GM18951 (cell line): Measurements from ENCODE around the gene FZD1.
"Not testable (repeated sequence)": the region's sequence is repeated elsewhere in the genome, so short reads cannot be mapped to it uniquely, and the experiment has no call there.

Experiments used
- POLR2A ChIP-seq: IDR thresholded peaks from 4 replicates; pipeline ENCODE4 v1.6.1; 2011; ENCODE audit warnings: mild to moderate bottlenecking; ENCODE audit not compliant: insufficient read length, insufficient read depth; ENCODE audit errors: extremely low read depth
- in situ Hi-C: fragments of 300-500 bp; cut with MboI; formaldehyde crosslinking; loops from one replicate; pipeline ENCODE4 v1.12.0; 2022; ENCODE audit warnings: low sequenced_read_pairs, mixed read lengths, inconsistent platforms; ENCODE audit not compliant: unreplicated experiment

Gene FZD1

GRCh38 chr7:91294639-91295220, 30.5 kb downstream of the FZD1 start:
- in situ Hi-C loops: no loop called here
- no peak for TF ChIP-seq POLR2A

DNA sequence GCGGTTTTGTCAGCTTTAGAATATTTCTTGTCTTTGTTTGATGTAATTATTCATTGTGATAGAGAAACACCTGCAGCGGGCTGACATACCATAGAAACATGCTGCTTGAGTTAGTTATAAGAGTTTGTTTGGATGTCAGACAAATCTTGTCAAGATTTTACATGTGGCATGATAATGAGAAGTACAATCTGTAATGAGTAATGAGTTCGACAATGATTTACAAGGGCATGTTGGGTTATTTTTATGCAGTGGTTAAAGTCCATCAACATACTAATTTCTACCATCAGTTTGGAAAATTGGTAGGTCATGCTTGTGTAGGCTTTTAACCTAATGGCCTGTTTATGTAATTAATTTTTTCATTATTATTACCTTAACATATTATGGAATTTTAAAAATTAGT, 31.3 kb downstream of the FZD1 start:
- in situ Hi-C loops: no loop called here
- TF ChIP-seq POLR2A: no peak

- in situ Hi-C loops: no loop called here
- no peak for TF ChIP-seq POLR2A
Measured at GRCh38 chr7:91297939-91298338, 33.7 kb downstream of the FZD1 start.

DNA sequence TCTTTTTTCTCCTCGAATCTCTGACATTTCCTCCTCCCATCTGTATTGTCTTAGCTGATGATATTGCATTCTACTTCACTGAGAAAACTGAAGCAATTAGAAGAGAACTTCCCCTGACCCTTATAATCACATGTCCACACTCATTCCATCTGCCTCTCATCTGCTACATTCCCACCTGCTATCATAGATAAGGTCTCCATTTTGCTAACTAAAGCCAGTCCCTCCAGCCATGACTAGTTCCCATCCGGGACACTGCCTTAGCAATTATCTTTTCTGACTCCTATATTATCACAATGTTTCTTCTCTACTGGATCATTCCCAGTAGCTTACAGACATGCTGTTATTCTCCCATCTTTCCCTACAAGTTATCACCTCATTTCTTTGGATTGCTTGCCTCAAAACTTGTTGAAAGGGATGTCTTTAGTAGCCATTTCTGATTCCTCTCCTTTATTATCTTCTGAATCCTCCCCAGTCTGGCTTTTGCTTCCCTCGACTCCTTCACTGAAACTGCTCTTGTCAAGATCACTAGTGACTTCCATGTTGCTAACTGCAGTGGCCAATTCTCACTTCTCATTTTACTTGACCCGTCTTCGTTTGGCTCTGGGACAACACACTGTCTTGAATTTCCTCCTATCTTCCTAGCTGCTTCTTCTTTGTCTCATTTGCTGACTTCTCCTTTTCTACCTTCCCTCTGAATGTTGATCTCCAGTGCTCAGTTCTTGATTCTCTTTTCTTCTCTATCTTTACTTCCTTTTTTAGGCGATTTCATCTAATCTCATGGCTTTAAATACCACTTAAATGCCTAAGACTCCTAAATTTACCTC, 35.9 kb downstream of the FZD1 start:
- TF ChIP-seq POLR2A: no peak
- in situ Hi-C loops: no loop called here

- no peak for TF ChIP-seq POLR2A
- in situ Hi-C loops: no loop called here
Measured at GRCh38 chr7:91302794-91303193, 38.6 kb downstream of the FZD1 start.

DNA sequence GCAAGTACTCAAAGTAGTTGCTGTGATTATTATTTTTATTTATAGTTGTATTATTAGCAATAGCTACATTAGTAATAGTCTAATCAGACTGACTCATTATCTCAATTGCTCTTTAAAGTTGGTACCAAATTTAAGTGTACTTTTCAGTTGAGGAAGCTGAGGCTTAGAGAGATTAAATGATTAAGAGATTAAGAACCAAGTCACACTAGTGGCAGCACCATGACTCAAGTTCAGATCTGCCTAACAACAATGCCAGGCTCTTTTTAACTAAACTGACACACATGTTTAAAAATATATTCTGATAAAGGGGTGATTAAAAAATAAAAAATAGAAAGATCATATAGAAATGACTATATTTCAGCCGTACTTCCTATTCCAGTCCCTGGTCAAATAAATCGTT, 42.0 kb downstream of the FZD1 start:
- in situ Hi-C loops: no loop called here
- no peak for TF ChIP-seq POLR2A

- no peak for TF ChIP-seq POLR2A
- in situ Hi-C loops: no loop called here
Measured at GRCh38 chr7:91307467-91307866, 43.2 kb downstream of the FZD1 start.

DNA sequence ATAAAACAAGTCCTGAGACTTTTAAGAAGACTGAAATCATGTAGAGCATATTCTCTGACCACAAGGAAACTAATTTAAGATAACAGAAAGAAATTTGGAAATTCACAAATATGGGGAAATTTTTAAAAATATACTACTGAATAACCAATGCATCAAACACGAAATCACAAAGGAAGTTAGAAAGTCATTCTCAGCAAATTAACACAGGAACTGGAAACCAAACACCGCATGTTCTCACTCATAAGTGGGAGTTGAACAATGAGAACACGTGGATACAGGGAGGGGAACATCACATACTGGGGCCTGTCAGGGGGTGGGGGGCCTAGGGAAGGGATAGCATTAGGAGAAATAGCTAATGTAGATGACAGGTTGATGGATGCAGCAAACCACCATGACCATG, 44.0 kb downstream of the FZD1 start:
- in situ Hi-C loops: not testable (repeated sequence)

- no peak for TF ChIP-seq POLR2A
- in situ Hi-C loops: no loop called here
Measured at GRCh38 chr7:91310830-91311460, 46.7 kb downstream of the FZD1 start.

- in situ Hi-C loops: no loop called here
- TF ChIP-seq POLR2A: no peak
Measured at GRCh38 chr7:91311839-91312238, 47.6 kb downstream of the FZD1 start.

DNA sequence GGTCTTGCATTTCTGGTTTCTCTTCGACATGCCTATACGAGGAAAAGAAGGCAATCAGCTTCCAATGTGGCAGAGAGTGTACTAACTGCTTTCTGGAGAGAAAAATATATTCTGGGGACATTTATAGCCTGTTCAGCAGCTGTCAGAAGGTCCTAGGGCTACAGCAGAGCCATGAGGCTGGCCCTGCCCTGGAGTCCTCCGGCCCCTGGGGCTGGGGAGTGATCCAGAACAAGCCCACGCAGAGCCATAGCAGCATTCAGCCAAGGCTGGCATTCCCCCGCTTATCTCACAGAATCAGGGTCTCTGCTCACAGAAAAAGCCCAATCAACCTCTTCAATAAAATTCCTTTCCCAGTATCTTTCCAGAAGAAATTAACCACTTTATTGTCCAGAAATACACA, 48.9 kb downstream of the FZD1 start:
- TF ChIP-seq POLR2A: no peak
- in situ Hi-C loops: no loop called here

DNA sequence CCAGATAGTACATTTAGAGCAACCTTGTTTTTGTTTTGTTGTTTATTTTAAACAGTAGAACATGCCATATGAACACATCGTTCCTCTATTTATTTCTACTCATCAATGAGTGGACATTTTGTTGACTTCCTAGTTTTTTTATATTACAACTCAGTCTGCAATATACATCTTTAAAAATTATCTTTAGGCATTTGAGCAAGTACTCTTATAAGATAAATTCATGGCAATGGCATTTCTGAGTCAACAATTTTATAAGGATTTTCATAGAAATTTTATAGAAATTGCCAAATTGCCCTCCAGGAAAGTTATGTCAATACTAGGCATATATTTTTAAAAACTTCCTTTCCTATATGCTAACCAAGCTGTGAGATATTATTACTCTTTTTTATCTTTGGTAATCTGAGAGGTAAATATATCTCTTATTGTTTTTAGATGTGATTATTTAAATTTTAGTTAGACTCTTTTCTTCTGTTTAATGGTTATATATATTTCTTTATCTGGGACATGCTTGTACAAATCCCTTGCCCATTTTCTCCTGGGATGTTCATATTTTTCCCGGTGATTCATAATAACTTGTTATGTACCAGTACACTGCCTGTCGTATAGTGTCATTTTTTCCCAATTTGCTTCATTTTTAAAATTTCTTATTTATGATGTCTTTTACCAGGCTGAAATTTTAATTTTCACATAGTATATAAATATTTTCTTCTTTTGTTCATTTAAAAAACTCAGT, 50.5 kb downstream of the FZD1 start:
- in situ Hi-C loops: no loop called here
- TF ChIP-seq POLR2A: no peak

DNA sequence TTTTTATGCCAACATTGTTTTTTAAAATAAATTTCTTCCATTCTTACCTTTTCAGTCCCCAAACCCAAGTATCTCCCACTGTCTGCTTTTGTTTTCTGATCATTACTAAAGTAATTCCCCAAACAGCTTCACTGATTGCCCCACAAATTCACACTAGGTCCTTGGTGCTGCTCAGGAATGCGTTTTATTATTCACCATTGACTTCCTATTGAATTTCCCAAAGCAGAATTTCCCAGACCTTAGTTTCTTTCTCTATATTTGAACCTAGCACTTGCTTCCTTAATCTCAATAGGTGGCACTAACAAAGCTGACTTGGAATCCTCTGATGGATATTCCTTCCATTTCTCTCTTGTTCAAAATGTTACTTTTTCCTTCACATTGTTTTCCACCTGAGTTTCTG, 52.2 kb downstream of the FZD1 start:
- in situ Hi-C loops: no loop called here
- no peak for TF ChIP-seq POLR2A
